Measurements from ENCODE around the gene AMDHD2.
"Not testable (repeated sequence)": the region's sequence is repeated elsewhere in the genome, so short reads cannot be mapped to it uniquely, and the experiment has no call there.

DNA sequence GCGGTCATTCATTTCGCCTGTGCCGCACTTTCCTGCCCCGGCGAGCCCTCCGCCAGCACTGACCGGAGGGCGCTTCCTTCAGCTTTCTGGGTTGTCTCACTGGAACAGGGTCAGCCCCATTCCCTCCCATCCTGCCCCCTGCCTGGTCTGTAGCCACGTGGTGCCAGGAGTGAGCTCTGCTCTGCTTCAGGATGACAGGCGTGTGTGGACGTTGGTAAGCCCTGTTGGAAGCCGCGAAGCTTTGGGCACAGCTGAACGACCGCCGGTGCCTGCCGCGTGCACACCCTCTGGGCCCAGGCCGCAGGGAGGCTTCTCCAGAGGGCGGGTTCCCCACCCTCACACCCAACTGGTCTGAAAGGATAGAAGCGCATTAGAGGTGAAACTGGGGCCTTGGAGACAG lies 60.6 kb downstream of the AMDHD2 start:
- TF ChIP-seq, protein P1, sequence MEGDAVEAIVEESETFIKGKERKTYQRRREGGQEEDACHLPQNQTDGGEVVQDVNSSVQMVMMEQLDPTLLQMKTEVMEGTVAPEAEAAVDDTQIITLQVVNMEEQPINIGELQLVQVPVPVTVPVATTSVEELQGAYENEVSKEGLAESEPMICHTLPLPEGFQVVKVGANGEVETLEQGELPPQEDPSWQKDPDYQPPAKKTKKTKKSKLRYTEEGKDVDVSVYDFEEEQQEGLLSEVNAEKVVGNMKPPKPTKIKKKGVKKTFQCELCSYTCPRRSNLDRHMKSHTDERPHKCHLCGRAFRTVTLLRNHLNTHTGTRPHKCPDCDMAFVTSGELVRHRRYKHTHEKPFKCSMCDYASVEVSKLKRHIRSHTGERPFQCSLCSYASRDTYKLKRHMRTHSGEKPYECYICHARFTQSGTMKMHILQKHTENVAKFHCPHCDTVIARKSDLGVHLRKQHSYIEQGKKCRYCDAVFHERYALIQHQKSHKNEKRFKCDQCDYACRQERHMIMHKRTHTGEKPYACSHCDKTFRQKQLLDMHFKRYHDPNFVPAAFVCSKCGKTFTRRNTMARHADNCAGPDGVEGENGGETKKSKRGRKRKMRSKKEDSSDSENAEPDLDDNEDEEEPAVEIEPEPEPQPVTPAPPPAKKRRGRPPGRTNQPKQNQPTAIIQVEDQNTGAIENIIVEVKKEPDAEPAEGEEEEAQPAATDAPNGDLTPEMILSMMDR (IDR thresholded peaks at IDR 0.05; ENCODE audit: low read depth, low read length, poor library complexity, severe bottlenecking) = not testable (repeated sequence)
- TF ChIP-seq EZH2phosphoT487 (IDR thresholded peaks at IDR 0.05; ENCODE audit: borderline replicate concordance, low read length) = not testable (repeated sequence)

Data from DOHH2 (cell line).